ENCODE data around the gene ADGRD1.

ADGRD1 gene

DNA sequence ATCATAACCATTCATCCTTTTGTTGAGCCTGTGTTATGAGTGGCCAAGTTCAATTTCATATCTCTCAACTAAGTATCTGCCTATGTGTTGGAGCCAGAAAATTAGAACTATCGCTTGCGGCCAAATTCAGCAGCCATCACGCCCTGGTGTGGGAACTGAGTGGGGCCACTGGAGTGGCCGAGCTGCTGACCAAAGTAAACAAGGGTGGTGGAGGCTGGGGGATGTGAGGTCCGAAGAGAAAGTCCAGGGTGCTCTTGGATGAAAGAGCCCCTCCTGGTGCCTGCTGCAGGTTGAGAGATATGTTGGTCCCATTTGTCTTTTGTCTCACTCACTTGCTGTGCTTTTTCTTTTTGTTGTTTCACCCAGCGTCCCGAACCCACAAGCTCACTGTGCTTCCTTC lies 14.9 kb downstream of the ADGRD1 start:
- DNase-seq, result no peak

DNA sequence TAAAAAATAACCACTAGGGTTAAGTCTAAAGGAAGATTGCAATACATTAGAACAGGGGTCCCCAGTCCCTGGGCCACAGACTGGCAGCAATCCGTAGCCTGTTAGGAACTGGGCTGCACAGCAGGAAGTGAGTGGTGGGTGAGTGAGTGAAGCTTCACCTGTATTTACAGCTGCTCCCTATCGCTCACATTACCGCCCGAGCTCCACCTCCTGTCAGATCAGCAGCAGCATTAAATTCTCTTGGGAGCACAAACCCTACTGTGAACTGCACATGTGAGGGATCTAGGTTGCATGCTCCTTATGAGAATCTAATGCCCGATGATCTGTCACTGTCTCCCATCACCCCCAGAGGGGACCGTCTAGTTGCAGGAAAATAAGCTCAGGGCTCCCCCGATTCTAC lies 15.5 kb downstream of the ADGRD1 start:
- DNase-seq, result no peak

DNA sequence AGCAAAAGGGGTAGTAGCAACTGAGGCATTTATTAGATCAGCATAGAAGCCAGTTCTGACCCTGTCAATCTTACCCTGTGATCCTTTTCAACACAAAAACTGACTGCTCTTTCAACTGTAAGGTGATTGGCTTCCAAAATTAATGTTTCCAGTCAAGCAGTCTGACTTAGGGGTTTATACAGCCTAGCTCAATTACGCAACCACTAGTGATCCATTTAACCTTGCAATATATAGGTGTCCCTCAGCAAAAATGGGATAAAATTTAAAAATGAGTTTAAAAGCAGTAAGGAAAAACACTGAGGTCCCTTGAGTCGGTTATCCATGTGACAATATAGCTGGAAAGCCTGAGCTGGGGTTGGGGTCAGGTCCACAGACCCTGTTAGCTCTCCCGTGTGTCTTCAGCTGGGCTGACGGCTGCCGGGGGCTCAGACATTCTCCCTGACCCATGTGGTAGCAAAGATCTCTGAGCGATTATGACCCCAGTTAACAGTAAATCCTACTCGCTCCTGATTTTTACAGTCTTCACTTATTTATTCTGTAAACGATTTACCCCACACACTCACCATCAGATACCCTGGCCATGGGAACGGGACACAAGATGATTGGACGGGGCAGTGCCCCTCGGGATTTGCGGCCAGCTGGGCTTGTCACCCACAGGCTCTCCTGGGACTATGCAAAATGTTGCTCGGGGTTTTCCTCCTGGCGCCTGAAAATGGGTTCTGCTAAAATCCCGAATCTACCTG lies 16.6 kb downstream of the ADGRD1 start:
- no peak for DNase-seq

DNA sequence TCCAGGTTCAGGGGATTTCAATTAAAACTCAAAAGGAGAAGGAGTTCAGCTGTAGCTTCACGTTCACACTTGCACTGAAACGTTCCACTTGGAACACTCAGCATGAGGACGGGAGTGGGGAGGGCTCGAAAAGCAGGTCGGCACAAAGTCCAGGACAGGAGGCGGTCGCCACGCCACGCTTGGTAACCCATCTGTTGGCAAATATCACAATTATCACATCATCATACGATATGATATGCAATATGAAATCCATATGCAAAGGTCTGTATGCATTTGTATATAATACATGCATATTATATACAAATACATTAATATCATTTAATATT lies 17.2 kb downstream of the ADGRD1 start:
- DNase-seq, result no peak

DNA sequence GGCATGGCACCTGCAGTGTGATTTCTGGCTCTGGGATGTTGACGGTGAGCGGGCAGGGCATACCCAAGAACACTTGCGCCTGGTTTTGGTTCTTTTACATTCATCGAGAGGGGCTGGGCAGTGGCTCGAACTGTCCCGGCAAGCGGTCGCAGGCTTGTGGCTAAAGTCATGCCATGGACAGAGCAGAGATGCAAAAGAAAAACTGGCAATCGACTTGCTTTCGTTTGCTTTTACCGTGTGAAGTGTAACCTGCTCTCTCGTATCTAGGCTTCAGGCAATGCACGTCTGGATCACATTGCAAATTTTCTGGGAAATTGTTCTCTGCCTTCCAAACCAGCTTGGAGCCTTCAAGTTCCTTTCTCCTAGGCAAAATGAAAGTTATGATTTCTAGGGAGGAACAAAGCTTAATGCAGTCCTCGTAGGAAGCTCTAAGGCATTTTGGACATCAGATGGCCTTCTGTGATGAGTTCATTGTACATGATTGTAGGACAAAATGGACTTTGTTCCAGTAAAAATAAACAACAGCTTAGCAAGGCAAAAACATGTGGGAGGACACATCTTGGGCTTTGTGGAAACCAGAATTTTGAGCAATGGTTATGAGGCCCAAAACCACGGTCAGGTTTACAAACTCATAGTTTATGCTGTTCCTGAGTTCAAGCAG lies 18.3 kb downstream of the ADGRD1 start:
- DNase-seq, result no peak

DNA sequence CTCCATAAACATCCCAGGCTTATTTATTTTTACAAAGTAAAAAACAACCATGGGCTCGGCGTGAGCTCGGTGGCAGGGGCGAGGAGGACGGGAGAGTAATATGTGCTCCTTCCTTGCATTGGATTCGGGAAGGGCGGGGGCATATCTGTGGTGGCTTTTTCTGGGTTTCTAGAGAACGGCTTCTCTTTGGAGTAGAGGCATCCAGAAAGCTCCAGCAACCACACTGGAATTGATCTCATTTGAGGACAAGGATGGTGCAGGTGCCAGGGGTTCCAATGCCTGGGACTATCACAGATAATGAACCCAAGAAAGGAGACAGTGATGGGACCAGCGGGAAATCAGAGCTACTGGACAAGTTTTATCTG lies 18.9 kb downstream of the ADGRD1 start:
- DNase-seq, result no peak

DNA sequence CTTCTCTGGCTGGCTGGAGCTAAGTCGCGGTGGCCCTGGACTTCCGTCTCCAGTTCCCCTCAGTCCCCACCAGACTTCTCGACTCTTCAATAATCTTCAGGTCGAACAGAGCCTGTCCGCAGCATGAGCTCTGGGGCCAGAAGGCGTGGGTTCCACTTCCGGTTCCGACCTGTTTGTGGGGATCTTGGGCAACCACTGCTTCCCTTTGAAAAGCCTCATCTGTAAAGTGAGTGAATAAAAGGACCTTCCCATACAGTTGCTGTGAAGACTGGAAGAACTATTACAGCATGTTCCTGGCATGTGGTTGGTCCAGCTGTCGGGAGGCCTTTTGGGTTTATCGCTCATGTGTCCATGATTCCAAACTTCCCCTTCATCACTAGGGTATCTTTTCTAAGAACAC lies 19.4 kb downstream of the ADGRD1 start:
- no peak for DNase-seq

DNA sequence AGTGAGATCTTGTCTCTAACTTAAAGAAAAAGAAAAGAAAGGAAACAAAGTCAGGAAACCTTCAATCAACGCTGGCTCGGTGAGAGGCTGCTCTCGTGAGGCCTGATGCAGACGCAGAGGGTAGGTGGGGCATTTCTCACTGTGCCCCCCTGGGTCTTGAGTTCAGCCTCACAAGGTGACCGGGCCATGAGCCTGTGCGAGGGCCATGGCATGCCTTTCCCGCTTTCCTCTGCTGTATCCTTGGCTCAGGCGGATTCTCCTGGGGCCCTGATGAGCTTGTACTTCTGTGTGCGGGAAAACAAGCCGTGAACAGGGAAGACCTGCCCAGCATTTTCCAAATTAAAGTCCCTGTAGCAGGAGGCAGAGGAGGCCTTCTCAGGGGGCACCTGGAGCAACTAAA lies 20.2 kb downstream of the ADGRD1 start:
- no peak for DNase-seq

DNA sequence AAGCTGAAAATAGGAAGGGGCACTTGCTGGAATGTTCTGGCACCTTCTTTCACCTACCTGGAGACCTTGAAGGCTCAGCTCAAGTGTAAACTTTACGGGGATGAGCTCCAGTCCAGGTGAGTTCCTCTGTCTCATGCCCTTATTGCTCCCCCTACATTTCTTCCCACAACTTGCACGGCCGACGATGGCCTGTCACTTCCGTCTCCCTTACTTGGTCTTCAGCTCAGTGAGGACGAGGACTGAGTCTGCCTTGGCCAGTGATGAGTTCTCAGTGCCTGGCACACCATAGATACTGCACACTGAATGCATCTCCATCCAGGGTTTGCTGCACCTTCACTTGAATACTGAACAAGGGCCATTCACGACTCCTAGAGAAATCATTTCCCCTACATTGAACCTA lies 21.4 kb downstream of the ADGRD1 start:
- DNase-seq, result no peak

DNA sequence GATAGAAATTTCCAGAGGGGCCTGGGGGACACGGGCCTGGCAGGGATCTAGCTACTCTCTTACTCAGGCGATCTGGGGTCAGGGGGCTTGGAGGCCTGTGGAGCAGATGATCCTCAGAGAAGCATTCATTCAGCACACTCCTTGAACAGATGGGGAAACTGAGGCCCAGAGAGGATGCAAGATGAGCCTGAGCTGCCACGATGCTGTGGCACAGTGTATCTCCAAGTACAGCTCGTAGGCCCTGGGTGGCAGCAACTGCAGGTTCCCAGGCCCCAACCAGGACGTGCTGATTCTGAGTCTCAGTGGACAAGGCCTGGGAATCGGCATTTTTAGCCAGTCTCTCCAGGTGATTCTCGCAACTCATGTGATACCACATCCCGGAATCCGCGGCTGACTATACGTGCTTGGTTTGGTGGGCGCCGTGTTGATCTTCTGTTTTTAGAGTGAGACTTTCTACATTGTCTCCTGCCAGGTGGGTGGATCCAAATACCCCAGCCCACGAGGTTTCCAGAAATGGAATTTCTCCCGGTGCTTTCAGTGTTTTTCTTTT lies 22.5 kb downstream of the ADGRD1 start:
- no peak for DNase-seq

DNA sequence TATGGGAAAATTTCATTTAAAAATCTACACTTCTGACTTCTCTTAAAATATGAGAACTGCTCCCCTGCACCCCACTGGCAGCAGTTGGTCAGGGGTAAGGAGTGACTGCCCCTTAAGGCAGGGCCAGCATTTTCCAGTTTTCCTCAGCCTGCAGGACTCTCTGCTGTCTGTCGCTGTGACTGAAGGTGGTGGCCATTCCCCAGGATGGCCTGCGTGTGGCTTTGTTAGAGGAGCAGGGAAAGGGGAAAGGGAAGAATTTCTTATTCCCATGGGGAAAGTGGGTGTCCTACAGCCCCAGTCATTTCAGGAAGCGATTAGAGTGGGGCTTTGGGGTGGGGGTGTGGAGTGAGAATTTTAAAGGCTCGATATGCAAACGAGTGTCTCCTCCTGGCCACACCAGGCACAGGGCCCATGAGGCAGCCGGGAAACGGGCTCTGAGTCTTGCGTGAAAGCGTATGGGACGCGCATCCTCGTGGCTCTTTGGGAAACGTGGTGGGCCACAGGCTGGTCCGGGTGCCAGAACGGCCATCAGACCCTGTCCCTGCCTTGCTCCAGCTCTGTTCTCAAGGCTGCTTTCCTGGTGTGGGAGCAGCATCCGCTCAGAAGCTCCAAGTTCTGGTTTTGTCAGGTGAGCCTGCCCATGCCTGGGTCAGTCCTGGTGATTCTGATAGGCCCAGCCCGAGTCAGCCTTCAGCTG lies 23.5 kb downstream of the ADGRD1 start:
- no peak for DNase-seq

DNA sequence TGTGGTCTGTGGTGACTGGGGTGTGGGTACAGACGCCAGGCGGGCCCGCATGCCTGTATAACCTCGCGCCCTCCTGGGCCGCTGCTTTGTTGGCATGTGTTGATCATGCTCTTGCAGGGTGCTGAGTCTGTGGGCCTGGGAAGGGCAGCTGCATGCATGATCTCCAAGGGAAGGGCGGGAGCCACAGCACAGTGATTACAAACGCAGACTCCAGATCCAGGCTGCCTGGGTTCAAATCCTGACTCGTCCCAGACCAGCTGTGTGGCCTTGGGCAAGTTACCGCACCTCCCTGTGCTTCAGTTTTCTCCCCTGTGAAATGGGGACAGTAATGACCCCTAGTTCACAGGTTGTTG lies 24.0 kb downstream of the ADGRD1 start:
- no peak for DNase-seq

DNA sequence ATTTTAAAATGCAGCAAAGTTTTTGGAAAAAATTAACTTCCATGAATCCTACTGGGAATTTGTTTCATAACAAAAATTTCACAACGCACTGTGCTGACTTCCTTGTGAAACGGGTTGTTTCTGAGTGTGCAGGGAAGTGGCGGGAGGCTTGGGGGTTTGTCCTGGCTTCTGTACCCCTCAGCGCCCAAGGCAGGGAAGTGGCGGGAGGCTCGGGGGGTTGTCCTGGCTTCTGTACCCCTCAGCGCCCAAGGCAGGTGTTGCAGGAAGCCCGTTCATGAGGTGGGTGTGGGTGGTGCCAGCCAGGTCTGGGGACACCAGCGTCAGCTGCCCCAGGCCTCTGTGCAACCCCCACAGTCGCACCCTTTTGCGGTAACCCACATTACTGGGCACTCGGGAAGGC lies 25.1 kb downstream of the ADGRD1 start:
- DNase-seq, result no peak

DNA sequence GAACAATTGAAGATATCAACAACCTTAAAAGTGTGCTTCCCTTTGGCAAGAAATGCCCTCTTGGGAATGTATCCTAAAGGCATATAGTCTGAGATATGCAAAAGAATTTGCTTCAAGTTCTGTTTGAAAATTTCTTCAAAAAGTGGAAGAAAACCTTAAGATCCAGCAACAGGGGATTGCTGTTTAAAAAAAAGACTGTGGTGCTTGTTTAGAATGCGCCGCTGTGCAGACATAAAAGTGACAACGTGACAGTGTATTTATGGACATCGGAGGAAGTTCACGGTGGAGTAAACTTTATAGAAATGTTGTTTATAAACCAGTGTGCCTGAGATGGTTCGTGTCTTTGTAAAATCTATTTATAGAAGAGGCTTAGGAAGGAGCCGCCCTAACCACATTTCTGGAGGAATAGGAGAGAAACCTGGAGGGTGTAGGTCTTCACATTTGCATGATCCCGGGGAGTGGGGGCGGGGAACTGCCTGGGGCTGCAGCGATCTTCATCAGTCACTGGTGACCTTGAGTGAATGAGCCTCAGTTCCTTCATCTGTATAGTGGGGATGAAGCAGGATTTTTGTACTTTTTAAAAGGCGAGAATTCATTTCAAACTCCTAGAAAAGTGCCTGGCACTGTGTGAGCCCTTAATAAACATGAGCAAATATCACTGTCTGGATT lies 27.5 kb downstream of the ADGRD1 start:
- DNase-seq, result no peak

DNA sequence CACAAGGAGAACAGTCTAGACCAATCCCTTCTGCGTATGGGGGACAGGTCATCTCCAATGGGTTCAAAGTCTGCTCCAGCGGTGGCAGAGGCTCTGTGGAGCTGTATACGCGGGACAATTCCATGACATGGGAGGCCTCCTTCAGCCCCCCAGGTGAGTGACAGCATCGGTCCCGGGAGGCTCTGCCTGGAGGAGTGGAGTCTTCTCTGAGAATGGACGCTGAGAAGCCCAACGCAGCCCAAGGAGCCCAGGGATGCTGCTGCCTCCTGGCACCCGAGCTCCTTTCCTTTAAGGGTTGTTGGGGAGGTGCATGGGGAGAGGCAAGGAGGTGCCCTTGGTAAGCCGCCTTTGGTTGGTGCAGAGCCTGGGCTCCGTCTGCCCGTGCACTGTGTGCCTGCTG lies 28.2 kb downstream of the ADGRD1 start:
- DNase-seq, result no peak

DNA sequence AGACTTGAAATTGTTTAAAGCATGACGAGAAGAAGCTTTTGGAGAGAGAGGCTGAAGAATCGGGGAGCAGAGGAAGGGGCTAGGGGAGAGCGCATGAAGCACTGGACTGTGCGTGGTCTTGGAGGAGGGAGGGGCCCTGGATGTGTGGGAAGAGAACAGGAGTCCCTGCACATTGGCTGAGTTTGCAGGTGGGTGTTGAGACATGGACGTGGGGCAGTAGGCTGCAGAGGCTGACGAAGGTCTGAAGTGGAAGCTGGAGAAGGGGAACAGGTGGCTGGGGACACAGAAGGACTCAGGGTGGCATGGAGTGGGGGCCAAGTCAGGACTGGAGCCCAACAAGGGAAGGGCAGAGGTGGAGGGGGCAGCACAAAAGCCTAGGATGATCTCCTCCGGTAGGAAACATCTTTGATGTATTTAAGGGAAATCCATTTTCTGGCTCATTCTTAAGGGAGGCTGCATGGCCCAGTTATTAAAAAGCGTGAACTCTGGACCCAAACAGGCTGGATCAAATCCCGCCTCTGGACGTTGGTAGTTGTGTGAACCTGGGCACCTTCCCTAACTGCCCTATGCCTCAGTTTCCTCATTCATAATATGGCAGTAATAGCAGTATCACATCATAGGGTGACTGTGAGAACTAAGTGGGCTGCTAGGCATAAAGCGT lies 29.0 kb downstream of the ADGRD1 start:
- no peak for DNase-seq

DNA sequence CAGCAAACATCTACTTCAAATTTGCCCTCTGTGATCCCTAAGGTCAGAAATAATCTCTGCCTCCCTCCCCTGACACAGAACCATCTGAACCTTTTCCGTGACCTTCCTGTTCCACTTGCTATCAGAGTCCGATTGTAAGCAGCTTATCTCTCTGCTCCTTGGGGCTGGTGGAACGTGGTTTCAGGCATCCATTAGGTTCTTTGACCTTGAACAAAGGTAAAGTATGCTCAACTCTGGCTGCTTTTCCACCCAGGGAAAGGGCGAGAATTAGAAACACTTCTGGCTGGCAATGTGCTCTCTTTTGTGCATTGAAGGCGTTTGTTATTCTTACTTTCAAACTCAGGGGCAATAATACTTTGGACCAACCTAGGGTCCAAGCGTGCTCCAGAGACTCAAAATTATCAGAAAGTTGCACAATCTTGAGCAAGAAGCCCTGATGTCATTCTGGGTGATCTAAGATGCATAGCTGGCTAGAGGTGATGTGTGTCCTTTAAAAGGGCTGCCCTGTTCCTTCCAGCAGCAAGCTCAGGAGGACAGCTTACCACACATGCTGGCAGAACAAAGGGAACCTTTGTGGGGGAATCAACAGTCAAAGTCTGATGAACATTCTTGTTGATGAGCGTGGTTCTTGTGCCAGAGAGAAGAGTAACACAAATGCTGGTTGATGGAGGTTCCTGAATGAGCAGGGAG lies 29.8 kb downstream of the ADGRD1 start:
- DNase-seq, result peak; percentile 19

DNA sequence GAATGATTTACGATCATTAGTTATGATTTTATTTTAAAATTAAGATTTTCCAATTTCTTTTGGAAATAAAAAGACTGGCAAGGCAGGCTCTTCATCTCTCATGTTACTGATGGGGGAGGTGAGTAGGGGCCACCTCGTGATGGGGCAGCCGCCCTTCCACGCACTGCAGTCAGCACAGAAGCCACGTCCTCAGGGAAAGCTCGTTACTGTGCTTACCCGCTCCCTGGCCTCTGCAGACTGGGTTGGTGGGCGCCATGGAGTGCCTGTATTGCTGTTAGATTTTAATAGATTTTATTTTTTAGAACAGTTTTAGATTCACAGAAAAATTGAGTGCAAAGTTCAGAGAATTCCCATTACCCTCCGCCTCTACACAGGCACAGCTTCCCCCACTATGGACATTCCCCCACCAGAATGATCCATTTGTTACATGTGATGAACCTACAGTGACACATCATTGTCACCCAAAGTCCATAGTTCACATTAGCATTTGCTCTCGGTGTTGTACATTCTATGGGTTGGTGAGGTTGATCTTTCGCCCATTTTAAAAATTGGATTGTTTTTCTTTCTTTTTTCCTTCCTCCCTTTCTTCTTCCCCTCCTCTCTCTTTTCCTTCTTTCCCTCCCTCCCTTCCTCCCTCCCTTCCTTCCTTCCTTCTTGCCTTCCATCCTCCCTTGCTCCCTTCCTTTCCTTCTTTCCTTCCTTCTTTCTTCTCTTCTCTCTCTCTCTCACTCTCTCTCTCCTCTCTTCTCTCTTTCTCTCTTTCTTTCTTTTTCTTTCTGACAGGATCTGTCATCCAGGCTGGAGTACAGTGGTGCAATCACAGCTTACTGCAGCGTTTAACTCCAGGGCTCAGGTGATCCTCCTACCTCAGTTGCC lies 30.7 kb downstream of the ADGRD1 start:
- DNase-seq, result peak; percentile 17

DNA sequence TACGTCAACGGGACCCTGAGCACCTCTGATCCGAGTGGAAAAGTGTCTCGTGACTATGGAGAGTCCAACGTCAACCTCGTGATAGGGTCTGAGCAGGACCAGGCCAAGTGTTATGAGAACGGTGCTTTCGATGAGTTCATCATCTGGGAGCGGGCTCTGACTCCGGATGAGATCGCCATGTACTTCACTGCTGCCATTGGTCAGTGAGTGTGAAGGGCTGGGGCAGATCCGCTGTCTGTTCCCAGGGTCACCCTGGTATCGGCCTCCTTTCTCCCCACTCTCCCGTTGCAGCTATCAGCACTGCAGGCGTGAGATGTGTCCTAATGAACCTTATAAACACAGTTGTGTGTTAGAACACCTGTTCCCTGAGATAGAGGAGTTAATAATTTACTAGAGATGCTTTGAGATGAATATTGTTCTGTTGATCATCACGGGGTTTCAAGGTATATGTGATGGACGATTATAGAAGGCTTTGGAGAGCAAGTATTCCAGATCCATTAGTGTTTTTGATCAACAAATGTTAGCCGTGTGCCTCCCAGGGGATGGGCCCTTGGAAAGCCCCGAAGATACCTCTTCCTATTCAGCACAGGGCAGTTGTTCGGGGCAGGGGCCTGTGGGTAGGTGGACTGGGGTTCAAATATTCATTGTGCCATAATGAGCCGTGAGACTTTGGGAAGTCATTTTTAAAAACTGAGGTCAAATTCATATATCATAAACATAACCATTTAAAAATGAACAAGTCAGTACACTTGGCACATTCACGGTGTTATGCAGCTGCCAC lies 33.6 kb downstream of the ADGRD1 start:
- no peak for DNase-seq

DNA sequence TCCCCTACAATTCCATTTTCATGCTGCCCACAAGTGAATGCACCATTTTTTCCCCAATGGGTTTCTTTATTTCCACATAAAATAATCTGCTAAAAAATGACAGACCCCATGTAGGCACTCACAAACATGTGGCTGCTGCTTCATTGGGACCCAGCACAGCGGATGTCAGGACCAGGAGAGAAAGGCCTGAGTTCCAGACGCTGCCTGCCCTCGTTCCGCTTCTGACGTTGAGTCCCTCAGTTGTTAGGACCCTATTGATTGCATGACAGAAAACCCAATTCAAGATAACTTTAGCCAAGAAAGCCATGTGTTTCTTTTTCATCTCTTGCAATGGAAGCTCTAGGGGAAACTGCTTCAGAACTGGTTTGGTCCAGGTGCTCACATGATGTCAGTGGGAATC lies 34.6 kb downstream of the ADGRD1 start:
- peak; percentile 44 for DNase-seq

DNA sequence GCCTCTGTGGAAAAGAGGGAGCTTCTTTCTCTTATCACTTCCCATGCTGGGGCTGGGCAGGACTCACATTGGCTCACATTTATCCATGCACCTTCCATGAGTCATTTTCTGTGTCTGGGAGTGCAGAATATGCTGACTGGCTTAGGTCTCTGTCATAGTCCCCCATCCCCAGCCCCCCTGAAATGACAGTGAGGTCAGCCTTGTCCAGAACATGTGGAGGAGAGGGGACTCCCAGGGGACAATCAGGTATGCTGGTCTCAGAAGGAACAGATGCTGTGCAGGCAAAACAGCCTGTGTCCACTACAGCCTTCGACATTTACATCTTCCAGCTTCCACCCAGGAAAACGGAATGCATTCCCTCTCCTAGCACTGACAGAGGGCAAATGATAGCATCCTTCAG lies 35.0 kb downstream of the ADGRD1 start:
- DNase-seq, result peak; percentile 34

Data from activated effector memory CD4-positive, alpha-beta T cell treated with anti-CD3 and anti-CD28 coated beads, Interleukin-2, amount 50 U/mL, for 16 hours (primary cell).